HEK293T (cell line): ENCODE data around the gene GGA2.

Experiments used
- CTCF ChIA-PET: fragments of 350-600 bp; formaldehyde crosslinking; extraction: SDS; loops from one replicate; lab custom pipeline; 2021; ENCODE audit warnings: antibody characterized with exemption, inconsistent platforms; lab: Yijun Ruan, JAX
- POLR2A ChIA-PET: fragments of 350-600 bp; formaldehyde crosslinking; extraction: SDS; loops from one replicate; lab custom pipeline; 2020; ENCODE audit warnings: antibody characterized with exemption, inconsistent platforms; lab: Yijun Ruan, JAX
- DNase-seq: peaks from one replicate; pipeline ENCODE4 v3.0.0; 2012; ENCODE audit warnings: mixed read lengths; ENCODE audit errors: extremely low spot score
- ARNT ChIP-seq: fragments of 450-650 bp; IDR thresholded peaks from 2 replicates; pipeline ENCODE4 v1.6.1; 2017; ENCODE audit warnings: mild to moderate bottlenecking
- BHLHE40 ChIP-seq: fragments of 450-650 bp; IDR thresholded peaks from 2 replicates; pipeline ENCODE4 v1.6.1; 2016; ENCODE audit warnings: mild to moderate bottlenecking, moderate library complexity, borderline replicate concordance
- CTBP1 ChIP-seq: fragments of 450-650 bp; IDR thresholded peaks from 2 replicates; pipeline ENCODE4 v1.6.1; 2016; ENCODE audit warnings: borderline replicate concordance
- ELF4 ChIP-seq: fragments of 450-650 bp; IDR thresholded peaks from 2 replicates; pipeline ENCODE4 v1.6.1; 2017; ENCODE audit warnings: antibody characterized with exemption
- FOXA1 ChIP-seq: fragments of 450-650 bp; IDR thresholded peaks from 2 replicates; pipeline ENCODE4 v1.6.1; 2016; ENCODE audit warnings: mild to moderate bottlenecking
- FOXK2 ChIP-seq: fragments of 450-650 bp; IDR thresholded peaks from 2 replicates; pipeline ENCODE4 v1.6.1; 2016; ENCODE audit warnings: mild to moderate bottlenecking
- FOXM1 ChIP-seq: fragments of 450-650 bp; IDR thresholded peaks from 2 replicates; pipeline ENCODE4 v1.6.1; 2017; ENCODE audit warnings: mild to moderate bottlenecking, borderline replicate concordance
- HDGF ChIP-seq: fragments of 450-650 bp; IDR thresholded peaks from 2 replicates; pipeline ENCODE4 v1.6.1; 2017; ENCODE audit warnings: antibody characterized with exemption, borderline replicate concordance
- L3MBTL2 ChIP-seq: fragments of 450-650 bp; conservative IDR thresholded peaks from 2 replicates; pipeline ENCODE4 v1.6.1; 2016; ENCODE audit warnings: mild to moderate bottlenecking
- LEF1 ChIP-seq: fragments of 450-650 bp; IDR thresholded peaks from 2 replicates; pipeline ENCODE4 v1.6.1; 2017; ENCODE audit warnings: mild to moderate bottlenecking, borderline replicate concordance
- NFRKB ChIP-seq: fragments of 450-650 bp; IDR thresholded peaks from 2 replicates; pipeline ENCODE4 v1.6.1; 2016; ENCODE audit warnings: mild to moderate bottlenecking, moderate library complexity
- SP1 ChIP-seq: fragments of 450-650 bp; IDR thresholded peaks from 2 replicates; pipeline ENCODE4 v1.6.1; 2017
- SUZ12 ChIP-seq: fragments of 450-650 bp; IDR thresholded peaks from 2 replicates; pipeline ENCODE4 v1.6.1; 2016; ENCODE audit warnings: mild to moderate bottlenecking
- TARDBP ChIP-seq: fragments of 450-650 bp; IDR thresholded peaks from 2 replicates; pipeline ENCODE4 v1.6.1; 2016
- ZNF384 ChIP-seq: fragments of 450-650 bp; IDR thresholded peaks from 2 replicates; pipeline ENCODE4 v1.6.1; 2016
- TF ChIP-seq, protein P1 (sequence below): fragments of 450-650 bp; IDR thresholded peaks from 2 replicates; pipeline ENCODE4 v1.6.1; 2016

The GGA2 gene

DNA sequence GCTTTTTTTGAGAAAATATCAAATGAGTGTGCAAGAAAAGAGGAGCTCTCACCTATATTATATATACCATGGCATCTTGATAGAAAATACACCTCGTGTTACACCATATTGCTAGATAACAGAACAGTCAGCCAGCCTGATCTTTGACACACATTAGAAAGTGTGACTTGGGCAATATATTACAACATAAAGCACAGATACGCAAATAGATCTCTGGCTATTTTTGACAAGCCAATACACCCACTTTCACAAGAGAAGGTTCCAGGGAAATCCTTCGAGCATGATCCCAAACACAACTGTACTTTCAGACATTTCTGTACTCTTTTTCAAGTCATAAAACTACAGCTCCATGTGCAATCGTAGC is 9.4 kb downstream of the GGA2 start:
- CTCF ChIA-PET = no interaction called here
- POLR2A ChIA-PET = no interaction called here
- no peak for TF ChIP-seq ZNF384
- TF ChIP-seq CTBP1 = no peak
- no peak for TF ChIP-seq FOXM1
- no peak for TF ChIP-seq LEF1
- no peak for TF ChIP-seq TARDBP
- no peak for TF ChIP-seq FOXK2
- TF ChIP-seq L3MBTL2 = no peak
- TF ChIP-seq SUZ12 = no peak
- TF ChIP-seq SP1 = no peak
- no peak for TF ChIP-seq ELF4
- TF ChIP-seq, protein P1, sequence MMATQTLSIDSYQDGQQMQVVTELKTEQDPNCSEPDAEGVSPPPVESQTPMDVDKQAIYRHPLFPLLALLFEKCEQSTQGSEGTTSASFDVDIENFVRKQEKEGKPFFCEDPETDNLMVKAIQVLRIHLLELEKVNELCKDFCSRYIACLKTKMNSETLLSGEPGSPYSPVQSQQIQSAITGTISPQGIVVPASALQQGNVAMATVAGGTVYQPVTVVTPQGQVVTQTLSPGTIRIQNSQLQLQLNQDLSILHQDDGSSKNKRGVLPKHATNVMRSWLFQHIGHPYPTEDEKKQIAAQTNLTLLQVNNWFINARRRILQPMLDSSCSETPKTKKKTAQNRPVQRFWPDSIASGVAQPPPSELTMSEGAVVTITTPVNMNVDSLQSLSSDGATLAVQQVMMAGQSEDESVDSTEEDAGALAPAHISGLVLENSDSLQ = no peak
- TF ChIP-seq HDGF = no peak
- no peak for TF ChIP-seq BHLHE40
- TF ChIP-seq ARNT = no peak
- DNase-seq = no peak

DNA sequence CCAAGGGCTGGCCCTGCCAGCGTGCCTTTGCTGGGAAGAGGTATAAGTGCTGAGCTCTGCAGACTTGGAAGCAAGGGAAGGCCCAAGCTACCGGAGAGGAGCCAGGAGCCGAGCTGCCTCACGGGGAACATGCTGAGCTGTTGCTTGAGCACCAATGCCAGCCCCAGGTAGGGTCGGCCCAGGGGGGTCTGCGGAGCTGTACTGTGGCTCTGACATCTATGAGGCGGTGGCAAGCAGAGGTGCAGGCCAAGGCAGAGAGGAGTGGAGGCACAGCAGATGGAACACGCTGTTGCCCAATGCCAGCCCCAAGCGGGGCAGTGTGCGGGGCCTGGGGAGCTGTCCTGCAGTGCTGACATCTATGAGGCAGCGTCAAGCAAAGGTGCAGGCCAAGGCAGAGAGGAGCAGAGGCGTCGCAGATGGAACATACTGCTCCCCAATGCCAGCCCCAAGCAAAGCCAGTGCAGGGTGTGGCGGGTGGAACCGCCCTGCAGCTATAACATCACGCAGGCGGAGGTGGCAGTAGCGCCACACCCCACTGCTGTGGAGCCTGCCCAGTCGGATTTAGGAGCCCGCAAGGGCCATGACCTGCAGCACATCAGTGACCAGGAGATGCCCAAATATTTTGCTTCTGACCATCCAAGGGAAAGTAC is 10.0 kb downstream of the GGA2 start:
- POLR2A ChIA-PET = no interaction called here
- CTCF ChIA-PET = no interaction called here
- no peak for DNase-seq
- no peak for TF ChIP-seq BHLHE40

DNA sequence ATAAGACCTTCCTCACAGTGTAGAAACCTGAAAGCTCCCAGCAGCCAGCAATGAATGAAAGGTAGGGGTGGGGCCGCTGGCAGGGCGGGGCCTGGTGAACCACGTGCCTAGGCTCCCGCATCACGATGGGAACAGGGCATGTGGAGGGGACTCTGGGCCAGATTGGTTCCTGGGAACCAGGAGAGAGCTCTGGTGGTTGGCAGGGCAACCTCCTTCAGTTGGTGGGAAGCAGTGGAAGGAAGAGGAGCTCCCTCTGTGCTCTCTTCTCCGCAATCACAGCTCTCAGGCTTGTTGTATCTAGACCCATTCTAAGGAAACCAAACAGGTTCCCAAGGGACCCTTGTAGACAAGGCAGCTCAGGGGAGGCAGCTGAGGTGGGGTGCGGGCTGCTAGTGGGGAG is 10.5 kb downstream of the GGA2 start:
- no peak for DNase-seq
- POLR2A ChIA-PET = no interaction called here
- TF ChIP-seq BHLHE40 = no peak
- TF ChIP-seq FOXK2 = no peak
- CTCF ChIA-PET = no interaction called here

DNA sequence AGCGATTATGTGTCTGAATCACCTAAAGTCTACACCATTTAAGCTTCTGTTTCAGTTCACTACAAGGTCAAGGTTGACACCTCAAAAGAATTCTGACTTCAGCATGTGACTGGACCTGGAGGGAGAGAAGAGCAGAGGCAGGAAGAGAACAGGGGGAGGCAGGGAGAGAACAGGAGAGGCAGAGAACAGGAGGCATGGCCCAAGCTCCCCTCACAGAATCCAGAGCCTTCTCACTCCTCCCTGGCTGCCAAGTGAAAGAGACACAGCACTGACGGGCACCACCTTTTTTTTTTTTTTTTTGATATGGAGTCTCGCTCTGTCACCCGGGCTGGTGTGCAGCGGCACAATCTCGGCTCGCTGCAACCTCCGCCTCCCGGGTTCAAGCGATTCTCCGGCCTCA is 11.4 kb downstream of the GGA2 start:
- CTCF ChIA-PET = no interaction called here
- TF ChIP-seq NFRKB (no peak), LEF1 (no peak), TARDBP (no peak), L3MBTL2 (no peak), FOXM1 (no peak), FOXK2 (no peak), FOXA1 (no peak), ELF4 (no peak), BHLHE40 (no peak), SP1 (no peak), ZNF384 (no peak)
- POLR2A ChIA-PET = interaction anchor here (0.7 kb wide), 1 partner anchor 11 kb away, joined by 3 read pairs; no protein-coding TSS in a partner anchor
- DNase-seq = no peak

- ChIA-PET POLR2A (no interaction called here), CTCF (no interaction called here)
- TF ChIP-seq, protein P1 = no peak
- TF ChIP-seq LEF1 = no peak
- no peak for DNase-seq
Observed at GRCh38 chr16:23497543-23497868, 12.8 kb downstream of the GGA2 start.

- DNase-seq = no peak
- POLR2A ChIA-PET = no interaction called here
- CTCF ChIA-PET = no interaction called here
- TF ChIP-seq ARNT (no peak), FOXM1 (no peak), L3MBTL2 (no peak), SP1 (no peak), FOXK2 (no peak), ZNF384 (no peak), NFRKB (no peak), BHLHE40 (no peak), TARDBP (no peak), LEF1 (no peak), FOXA1 (no peak), ELF4 (no peak), SUZ12 (no peak), HDGF (no peak), CTBP1 (no peak)
- TF ChIP-seq, protein P1 = no peak
Observed at GRCh38 chr16:23496821-23497542, 13.3 kb downstream of the GGA2 start.

DNA sequence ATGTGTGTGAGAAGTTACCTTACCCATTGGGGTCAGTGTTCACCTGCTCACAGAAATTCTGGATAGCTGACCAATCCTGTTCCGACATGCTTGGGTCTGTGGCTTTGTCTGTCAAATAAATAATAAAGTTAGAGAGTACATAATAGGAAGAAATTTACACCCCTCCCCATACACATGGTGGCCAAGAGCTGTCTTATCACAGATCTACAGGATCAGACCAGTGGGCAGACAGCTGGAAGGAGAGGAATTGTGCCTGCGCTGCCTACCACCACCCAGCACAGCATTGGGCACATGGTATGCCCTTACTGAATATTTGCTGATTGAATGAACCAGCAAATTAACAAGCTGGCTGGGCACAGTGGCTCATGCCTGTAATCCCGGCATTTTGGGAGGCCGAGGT is 14.6 kb downstream of the GGA2 start:
- CTCF ChIA-PET = interaction anchor here (0.6 kb wide), 1 partner anchor 32 kb away, joined by 3 read pairs; no protein-coding TSS in a partner anchor
- POLR2A ChIA-PET = no interaction called here
- DNase-seq = no peak
- no peak for TF ChIP-seq HDGF
- no peak for TF ChIP-seq FOXK2
- TF ChIP-seq ARNT = no peak
- TF ChIP-seq FOXA1 = no peak
- no peak for TF ChIP-seq CTBP1
- TF ChIP-seq SP1 = no peak
- no peak for TF ChIP-seq TARDBP
- no peak for TF ChIP-seq BHLHE40
- TF ChIP-seq, protein P1 = no peak
